GM23338 (cell line): ENCODE data around the gene ALDH1B1. TPM values are rescaled to one million over a fixed set of nuclear protein-coding genes. Genes with fewer than 3 reads are reported as not detected.

Experiments
- ATAC-seq: fragments of 200-7000 bp; cut with Tn5 transposase; 3 replicates; pipeline ENCODE4 v1.9.1; 2020
- DNase-seq: peaks from one replicate; pipeline ENCODE4 v3.0.0-alpha.2; 2015; ENCODE audit warnings: low spot score
- H2AFZ ChIP-seq: fragments of 200-600 bp; sonication (generic); 2 replicates; pipeline ENCODE4 v1.8.0; 2016; ENCODE audit warnings: antibody characterized with exemption, mild to moderate bottlenecking, moderate library complexity
- H3F3A ChIP-seq: fragments of 200-600 bp; sonication (generic); replicated peaks from 2 replicates; pipeline ENCODE4 v1.8.0; 2017; ENCODE audit warnings: antibody characterized with exemption, mixed run types, low read depth
- H3K27ac ChIP-seq: fragments of 200-600 bp; sonication (generic); 2 replicates; pipeline ENCODE4 v1.6.1; 2016; ENCODE audit warnings: low read depth
- H3K27me3 ChIP-seq: fragments of 200-600 bp; sonication (generic); 2 replicates; pipeline ENCODE4 v1.8.0; 2016; ENCODE audit warnings: mild to moderate bottlenecking, mixed run types, moderate library complexity; ENCODE audit not compliant: insufficient read depth
- H3K36me3 ChIP-seq: fragments of 200-600 bp; sonication (generic); 2 replicates; pipeline ENCODE4 v1.8.0; 2016; ENCODE audit warnings: mild to moderate bottlenecking; ENCODE audit not compliant: insufficient read depth
- H3K4me1 ChIP-seq: fragments of 200-600 bp; sonication (generic); 2 replicates; pipeline ENCODE4 v1.8.0; 2016; ENCODE audit warnings: mild to moderate bottlenecking, moderate library complexity; ENCODE audit not compliant: insufficient read depth
- H3K4me2 ChIP-seq: fragments of 200-600 bp; sonication (generic); 2 replicates; pipeline ENCODE4 v1.7.1; 2017; ENCODE audit warnings: mixed run types
- H3K4me3 ChIP-seq: fragments of 200-600 bp; sonication (generic); 2 replicates; pipeline ENCODE4 v1.6.1; 2016; ENCODE audit warnings: mixed run types
- H3K79me2 ChIP-seq: fragments of 200-600 bp; sonication (generic); replicated peaks from 2 replicates; pipeline ENCODE4 v1.8.0; 2017; ENCODE audit warnings: mild to moderate bottlenecking; ENCODE audit not compliant: insufficient read depth
- H3K9me2 ChIP-seq: fragments of 200-600 bp; sonication (generic); 2 replicates; pipeline ENCODE4 v1.8.0; 2017; ENCODE audit not compliant: insufficient read depth
- H4K20me1 ChIP-seq: fragments of 200-600 bp; sonication (generic); replicated peaks from 2 replicates; pipeline ENCODE4 v1.8.0; 2017; ENCODE audit warnings: mild to moderate bottlenecking; ENCODE audit not compliant: insufficient read depth
- H3K27ac Mint-ChIP-seq: 2 replicates; pipeline ENCODE4 v1.8.0; 2020; ENCODE audit warnings: inconsistent platforms, mild to moderate bottlenecking, moderate library complexity, mixed read lengths
- H3K27me3 Mint-ChIP-seq: 3 replicates; pipeline ENCODE4 v1.8.0; 2022; ENCODE audit warnings: low read depth, mild to moderate bottlenecking, moderate library complexity, mixed read lengths, inconsistent platforms; ENCODE audit not compliant: insufficient read depth, poor library complexity
- H3K36me3 Mint-ChIP-seq: 3 replicates; pipeline ENCODE4 v1.8.0; 2021; ENCODE audit warnings: low read depth, mild to moderate bottlenecking, inconsistent platforms, moderate library complexity, mixed read lengths
- H3K4me1 Mint-ChIP-seq: 3 replicates; pipeline ENCODE4 v1.8.0; 2020; ENCODE audit warnings: mild to moderate bottlenecking, inconsistent platforms, mixed read lengths
- H3K4me3 Mint-ChIP-seq: 3 replicates; pipeline ENCODE4 v1.8.0; 2021; ENCODE audit warnings: moderate library complexity, mild to moderate bottlenecking, inconsistent platforms, mixed read lengths
- H3K9me3 Mint-ChIP-seq: 3 replicates; pipeline ENCODE4 v1.8.0; 2020; ENCODE audit warnings: moderate library complexity, mild to moderate bottlenecking, inconsistent platforms, mixed read lengths
- EZH2 ChIP-seq: fragments of 200-600 bp; sonication (generic); IDR thresholded peaks from one replicate; pipeline ENCODE4 v1.8.0; 2017; ENCODE audit warnings: antibody characterized with exemption, mild to moderate bottlenecking, low read depth; ENCODE audit not compliant: unreplicated experiment
- JUNB ChIP-seq: IDR thresholded peaks from one replicate; pipeline ENCODE4 v1.6.1; 2016; ENCODE audit warnings: antibody characterized with exemption; ENCODE audit not compliant: unreplicated experiment
- NANOG ChIP-seq: IDR thresholded peaks from 2 replicates; pipeline ENCODE4 v1.6.1; 2016; ENCODE audit warnings: antibody characterized with exemption, borderline replicate concordance
- STAT1 ChIP-seq: IDR thresholded peaks from one replicate; pipeline ENCODE4 v1.6.1; 2016; ENCODE audit warnings: antibody characterized with exemption; ENCODE audit not compliant: unreplicated experiment
- ZNF114 ChIP-seq: fragments of 250-450 bp; sonication (Bioruptor Pico); IDR thresholded peaks from 2 replicates; pipeline ENCODE4 v1.5.0; 2020; ENCODE audit warnings: mild to moderate bottlenecking, moderate library complexity
- polyA plus RNA-seq: library from polyadenylated mRNA; unstranded; fragments of >200 nt; fragmentation: Nextera tagmentation; extraction: Ambion mirVana; gene quantifications from 2 replicates; pipeline ENCODE4 v1.2.1, GENCODE V29; 2016
- total RNA-seq: library from RNA; depleted of rRNA; stranded (reverse); fragments of >200 nt; shearing (Covaris generic); gene quantifications from 2 replicates; pipeline ENCODE4 v1.2.3, GENCODE V29; 2014
- TF ChIP-seq, protein P1 (sequence below): fragments of 250-450 bp; sonication (Bioruptor Pico); IDR thresholded peaks from 2 replicates; pipeline ENCODE4 v1.5.0; 2020; ENCODE audit warnings: mild to moderate bottlenecking, moderate library complexity
- TF ChIP-seq, protein P2 (sequence below): IDR thresholded peaks from 2 replicates; pipeline ENCODE4 v1.6.1; 2016; ENCODE audit warnings: antibody characterized with exemption
- TF ChIP-seq, protein P3 (sequence below): IDR thresholded peaks from one replicate; pipeline ENCODE4 v1.6.1; 2018; ENCODE audit warnings: antibody characterized with exemption; ENCODE audit not compliant: unreplicated experiment

Gene ALDH1B1
- total and polyA plus RNA-seq, 2 experiments from 2014 or later = 37.5 to 74.8 TPM

DNA sequence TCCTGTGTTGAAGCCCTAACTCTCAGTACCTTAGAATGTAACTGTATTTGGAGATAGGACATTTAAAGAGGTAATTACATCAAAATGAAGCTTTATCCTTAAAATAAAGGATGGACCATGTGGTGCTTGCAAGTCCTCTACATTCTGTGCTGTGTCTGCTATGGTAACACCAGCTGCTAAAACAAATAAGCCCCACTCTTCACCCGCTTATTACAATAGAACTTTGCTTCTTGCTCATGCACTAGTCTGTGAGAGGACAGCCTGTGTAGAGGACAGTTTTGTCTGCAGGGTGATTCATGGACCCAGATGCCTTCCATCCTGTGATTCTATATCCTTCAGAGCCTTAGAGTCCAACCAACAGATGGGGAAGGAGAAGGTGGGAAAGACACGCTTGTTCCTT lies 44.2 kb downstream of the ALDH1B1 start:
- peaks cover 17% of the 10 kb centered on the region for H3K4me1 Mint-ChIP-seq
- 0 out of 2 replicates have a peak, but pooled peaks cover 6% of the 10 kb centered on the region for H3K9me2 ChIP-seq
- ATAC-seq (no peak), DNase-seq (no peak)
- TF ChIP-seq ZNF114 (no peak), STAT1 (no peak), EZH2 (no peak), JUNB (no peak), NANOG (no peak)
- TF ChIP-seq, protein P1, sequence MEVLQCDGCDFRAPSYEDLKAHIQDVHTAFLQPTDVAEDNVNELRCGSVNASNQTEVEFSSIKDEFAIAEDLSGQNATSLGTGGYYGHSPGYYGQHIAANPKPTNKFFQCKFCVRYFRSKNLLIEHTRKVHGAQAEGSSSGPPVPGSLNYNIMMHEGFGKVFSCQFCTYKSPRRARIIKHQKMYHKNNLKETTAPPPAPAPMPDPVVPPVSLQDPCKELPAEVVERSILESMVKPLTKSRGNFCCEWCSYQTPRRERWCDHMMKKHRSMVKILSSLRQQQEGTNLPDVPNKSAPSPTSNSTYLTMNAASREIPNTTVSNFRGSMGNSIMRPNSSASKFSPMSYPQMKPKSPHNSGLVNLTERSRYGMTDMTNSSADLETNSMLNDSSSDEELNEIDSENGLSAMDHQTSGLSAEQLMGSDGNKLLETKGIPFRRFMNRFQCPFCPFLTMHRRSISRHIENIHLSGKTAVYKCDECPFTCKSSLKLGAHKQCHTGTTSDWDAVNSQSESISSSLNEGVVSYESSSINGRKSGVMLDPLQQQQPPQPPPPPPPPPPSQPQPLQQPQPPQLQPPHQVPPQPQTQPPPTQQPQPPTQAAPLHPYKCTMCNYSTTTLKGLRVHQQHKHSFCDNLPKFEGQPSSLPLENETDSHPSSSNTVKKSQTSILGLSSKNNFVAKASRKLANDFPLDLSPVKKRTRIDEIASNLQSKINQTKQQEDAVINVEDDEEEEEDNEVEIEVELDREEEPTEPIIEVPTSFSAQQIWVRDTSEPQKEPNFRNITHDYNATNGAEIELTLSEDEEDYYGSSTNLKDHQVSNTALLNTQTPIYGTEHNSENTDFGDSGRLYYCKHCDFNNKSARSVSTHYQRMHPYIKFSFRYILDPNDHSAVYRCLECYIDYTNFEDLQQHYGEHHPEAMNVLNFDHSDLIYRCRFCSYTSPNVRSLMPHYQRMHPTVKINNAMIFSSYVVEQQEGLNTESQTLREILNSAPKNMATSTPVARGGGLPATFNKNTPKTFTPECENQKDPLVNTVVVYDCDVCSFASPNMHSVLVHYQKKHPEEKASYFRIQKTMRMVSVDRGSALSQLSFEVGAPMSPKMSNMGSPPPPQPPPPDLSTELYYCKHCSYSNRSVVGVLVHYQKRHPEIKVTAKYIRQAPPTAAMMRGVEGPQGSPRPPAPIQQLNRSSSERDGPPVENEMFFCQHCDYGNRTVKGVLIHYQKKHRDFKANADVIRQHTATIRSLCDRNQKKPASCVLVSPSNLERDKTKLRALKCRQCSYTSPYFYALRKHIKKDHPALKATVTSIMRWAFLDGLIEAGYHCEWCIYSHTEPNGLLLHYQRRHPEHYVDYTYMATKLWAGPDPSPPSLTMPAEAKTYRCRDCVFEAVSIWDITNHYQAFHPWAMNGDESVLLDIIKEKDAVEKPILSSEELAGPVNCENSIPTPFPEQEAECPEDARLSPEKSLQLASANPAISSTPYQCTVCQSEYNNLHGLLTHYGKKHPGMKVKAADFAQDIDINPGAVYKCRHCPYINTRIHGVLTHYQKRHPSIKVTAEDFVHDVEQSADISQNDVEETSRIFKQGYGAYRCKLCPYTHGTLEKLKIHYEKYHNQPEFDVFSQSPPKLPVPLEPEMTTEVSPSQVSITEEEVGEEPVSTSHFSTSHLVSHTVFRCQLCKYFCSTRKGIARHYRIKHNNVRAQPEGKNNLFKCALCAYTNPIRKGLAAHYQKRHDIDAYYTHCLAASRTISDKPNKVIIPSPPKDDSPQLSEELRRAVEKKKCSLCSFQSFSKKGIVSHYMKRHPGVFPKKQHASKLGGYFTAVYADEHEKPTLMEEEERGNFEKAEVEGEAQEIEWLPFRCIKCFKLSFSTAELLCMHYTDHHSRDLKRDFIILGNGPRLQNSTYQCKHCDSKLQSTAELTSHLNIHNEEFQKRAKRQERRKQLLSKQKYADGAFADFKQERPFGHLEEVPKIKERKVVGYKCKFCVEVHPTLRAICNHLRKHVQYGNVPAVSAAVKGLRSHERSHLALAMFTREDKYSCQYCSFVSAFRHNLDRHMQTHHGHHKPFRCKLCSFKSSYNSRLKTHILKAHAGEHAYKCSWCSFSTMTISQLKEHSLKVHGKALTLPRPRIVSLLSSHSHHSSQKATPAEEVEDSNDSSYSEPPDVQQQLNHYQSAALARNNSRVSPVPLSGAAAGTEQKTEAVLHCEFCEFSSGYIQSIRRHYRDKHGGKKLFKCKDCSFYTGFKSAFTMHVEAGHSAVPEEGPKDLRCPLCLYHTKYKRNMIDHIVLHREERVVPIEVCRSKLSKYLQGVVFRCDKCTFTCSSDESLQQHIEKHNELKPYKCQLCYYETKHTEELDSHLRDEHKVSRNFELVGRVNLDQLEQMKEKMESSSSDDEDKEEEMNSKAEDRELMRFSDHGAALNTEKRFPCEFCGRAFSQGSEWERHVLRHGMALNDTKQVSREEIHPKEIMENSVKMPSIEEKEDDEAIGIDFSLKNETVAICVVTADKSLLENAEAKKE (CRISPR knock-in tag) = no peak
- TF ChIP-seq, protein P2, sequence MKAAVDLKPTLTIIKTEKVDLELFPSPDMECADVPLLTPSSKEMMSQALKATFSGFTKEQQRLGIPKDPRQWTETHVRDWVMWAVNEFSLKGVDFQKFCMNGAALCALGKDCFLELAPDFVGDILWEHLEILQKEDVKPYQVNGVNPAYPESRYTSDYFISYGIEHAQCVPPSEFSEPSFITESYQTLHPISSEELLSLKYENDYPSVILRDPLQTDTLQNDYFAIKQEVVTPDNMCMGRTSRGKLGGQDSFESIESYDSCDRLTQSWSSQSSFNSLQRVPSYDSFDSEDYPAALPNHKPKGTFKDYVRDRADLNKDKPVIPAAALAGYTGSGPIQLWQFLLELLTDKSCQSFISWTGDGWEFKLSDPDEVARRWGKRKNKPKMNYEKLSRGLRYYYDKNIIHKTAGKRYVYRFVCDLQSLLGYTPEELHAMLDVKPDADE = no peak
- TF ChIP-seq, protein P3, sequence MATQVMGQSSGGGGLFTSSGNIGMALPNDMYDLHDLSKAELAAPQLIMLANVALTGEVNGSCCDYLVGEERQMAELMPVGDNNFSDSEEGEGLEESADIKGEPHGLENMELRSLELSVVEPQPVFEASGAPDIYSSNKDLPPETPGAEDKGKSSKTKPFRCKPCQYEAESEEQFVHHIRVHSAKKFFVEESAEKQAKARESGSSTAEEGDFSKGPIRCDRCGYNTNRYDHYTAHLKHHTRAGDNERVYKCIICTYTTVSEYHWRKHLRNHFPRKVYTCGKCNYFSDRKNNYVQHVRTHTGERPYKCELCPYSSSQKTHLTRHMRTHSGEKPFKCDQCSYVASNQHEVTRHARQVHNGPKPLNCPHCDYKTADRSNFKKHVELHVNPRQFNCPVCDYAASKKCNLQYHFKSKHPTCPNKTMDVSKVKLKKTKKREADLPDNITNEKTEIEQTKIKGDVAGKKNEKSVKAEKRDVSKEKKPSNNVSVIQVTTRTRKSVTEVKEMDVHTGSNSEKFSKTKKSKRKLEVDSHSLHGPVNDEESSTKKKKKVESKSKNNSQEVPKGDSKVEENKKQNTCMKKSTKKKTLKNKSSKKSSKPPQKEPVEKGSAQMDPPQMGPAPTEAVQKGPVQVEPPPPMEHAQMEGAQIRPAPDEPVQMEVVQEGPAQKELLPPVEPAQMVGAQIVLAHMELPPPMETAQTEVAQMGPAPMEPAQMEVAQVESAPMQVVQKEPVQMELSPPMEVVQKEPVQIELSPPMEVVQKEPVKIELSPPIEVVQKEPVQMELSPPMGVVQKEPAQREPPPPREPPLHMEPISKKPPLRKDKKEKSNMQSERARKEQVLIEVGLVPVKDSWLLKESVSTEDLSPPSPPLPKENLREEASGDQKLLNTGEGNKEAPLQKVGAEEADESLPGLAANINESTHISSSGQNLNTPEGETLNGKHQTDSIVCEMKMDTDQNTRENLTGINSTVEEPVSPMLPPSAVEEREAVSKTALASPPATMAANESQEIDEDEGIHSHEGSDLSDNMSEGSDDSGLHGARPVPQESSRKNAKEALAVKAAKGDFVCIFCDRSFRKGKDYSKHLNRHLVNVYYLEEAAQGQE = no peak
- H3K27me3 ChIP-seq = no peaks in the 10 kb centered on the region
- no peaks in the 10 kb centered on the region for H3K36me3 Mint-ChIP-seq
- no peak overlapping the region for H3K4me2 ChIP-seq
- H4K20me1 ChIP-seq = no peaks in the 10 kb centered on the region; the same call in 1 of the 2 replicates
- H3K27ac Mint-ChIP-seq = no peak overlapping the region
- no peak overlapping the region for H3K4me3 ChIP-seq
- no peak overlapping the region for H3K4me3 Mint-ChIP-seq
- peaks cover 7% of the 10 kb centered on the region for H3K4me1 ChIP-seq
- no peaks in the 10 kb centered on the region for H3K36me3 ChIP-seq
- H3K27ac ChIP-seq = no peak overlapping the region
- H3K9me3 Mint-ChIP-seq = no peaks in the 10 kb centered on the region; the same call in 2 of the 3 replicates
- H3F3A ChIP-seq = no peaks in the 10 kb centered on the region
- H3K79me2 ChIP-seq = no peaks in the 10 kb centered on the region
- no peak overlapping the region for H2AFZ ChIP-seq
- peaks cover 11% of the 10 kb centered on the region for H3K27me3 Mint-ChIP-seq
